Stimulated activated CD4-positive, alpha-beta T cell treated with anti-CD3 and anti-CD28 coated beads, TNF-alpha, amount 100 ng/mL, for 4 hours (primary cell): ENCODE results near the gene PPP2R5A.
"Not testable (repeated sequence)": the region's sequence is repeated elsewhere in the genome, so short reads cannot be mapped to it uniquely, and the experiment has no call there.

Experiments
- DNase-seq, 3 experiments: peaks; one replicate each; pipeline ENCODE4 v3.0.0-alpha.2; 2020; ENCODE audit warnings: low read depth in 3 of 3

Gene PPP2R5A

GRCh38 chr1:212297338-212297737 lies 12.1 kb downstream of the PPP2R5A start:
- no peak for DNase-seq

- DNase-seq: no peak
These were observed 16.4 kb downstream of the PPP2R5A start for GRCh38 chr1:212301580-212301979.

- no peak for DNase-seq
These were observed 17.7 kb downstream of the PPP2R5A start for GRCh38 chr1:212302745-212303383.

- no peak for DNase-seq
These were observed 20.1 kb downstream of the PPP2R5A start for GRCh38 chr1:212305342-212305741.

- DNase-seq: not testable (repeated sequence)
These were observed 20.8 kb downstream of the PPP2R5A start for GRCh38 chr1:212305984-212306452.

- DNase-seq: no peak
These were observed 24.8 kb downstream of the PPP2R5A start for GRCh38 chr1:212309967-212310366.

GRCh38 chr1:212310383-212310782 lies 25.2 kb downstream of the PPP2R5A start:
- DNase-seq: no peak

GRCh38 chr1:212311836-212312497 lies 26.8 kb downstream of the PPP2R5A start:
- no peak for DNase-seq

GRCh38 chr1:212313616-212314015 lies 28.4 kb downstream of the PPP2R5A start:
- no peak for DNase-seq

GRCh38 chr1:212315184-212315583 lies 30.0 kb downstream of the PPP2R5A start:
- no peak for DNase-seq

GRCh38 chr1:212315907-212316306 lies 30.7 kb downstream of the PPP2R5A start:
- no peak for DNase-seq

- DNase-seq: no peak
These were observed 32.7 kb downstream of the PPP2R5A start for GRCh38 chr1:212317916-212318315.

GRCh38 chr1:212321031-212321430 lies 35.8 kb downstream of the PPP2R5A start:
- DNase-seq: not testable (repeated sequence)

- DNase-seq: no peak
These were observed 37.9 kb downstream of the PPP2R5A start for GRCh38 chr1:212323066-212323465.

- no peak for DNase-seq
These were observed 41.3 kb downstream of the PPP2R5A start for GRCh38 chr1:212326541-212326940.

GRCh38 chr1:212328248-212328647 lies 43.0 kb downstream of the PPP2R5A start:
- no peak for DNase-seq

- DNase-seq: no peak
These were observed 43.9 kb downstream of the PPP2R5A start for GRCh38 chr1:212329105-212329504.

- DNase-seq: no peak
These were observed 55.9 kb downstream of the PPP2R5A start for GRCh38 chr1:212341090-212341489.

GRCh38 chr1:212344905-212345304 lies 59.7 kb downstream of the PPP2R5A start:
- no peak for DNase-seq

- no peak for DNase-seq
These were observed 61.4 kb downstream of the PPP2R5A start for GRCh38 chr1:212346601-212347000.

GRCh38 chr1:212351588-212352362 lies 66.6 kb downstream of the PPP2R5A start:
- no peak for DNase-seq

- no peak for DNase-seq
These were observed 68.0 kb downstream of the PPP2R5A start for GRCh38 chr1:212353181-212353580.

GRCh38 chr1:212354464-212354863 lies 69.3 kb downstream of the PPP2R5A start:
- no peak for DNase-seq
